ENCODE results near the gene LRSAM1.

LRSAM1 gene

GRCh38 chr9:127405344-127406125, 45.8 kb upstream of the LRSAM1 start:
- no peak for ATAC-seq
- TF ChIP-seq ZNF8 (CRISPR knock-in tag; IDR thresholded peaks at IDR 0.05) (no peak), POU6F1 (CRISPR knock-in tag; IDR thresholded peaks at IDR 0.05; ENCODE audit: borderline replicate concordance, low read depth) (no peak), ESRRG (CRISPR knock-in tag; IDR thresholded peaks at IDR 0.05) (no peak), PPARA (CRISPR knock-in tag; IDR thresholded peaks at IDR 0.05; ENCODE audit: borderline replicate concordance) (no peak), ZFP30 (CRISPR knock-in tag; IDR thresholded peaks at IDR 0.05) (no peak), SNAI2 (CRISPR knock-in tag; IDR thresholded peaks at IDR 0.05) (no peak), ZFP3 (CRISPR knock-in tag; IDR thresholded peaks at IDR 0.05) (no peak), ZNF70 (CRISPR knock-in tag; IDR thresholded peaks at IDR 0.05) (no peak), ARNTL (CRISPR knock-in tag; IDR thresholded peaks at IDR 0.05; ENCODE audit: borderline replicate concordance, low read depth) (no peak)

GRCh38 chr9:127406799-127407491, 44.4 kb upstream of the LRSAM1 start:
- TF ChIP-seq RARB (CRISPR knock-in tag; IDR thresholded peaks at IDR 0.05) (no peak), GLIS3 (CRISPR knock-in tag; IDR thresholded peaks at IDR 0.05) (no peak), ISL1 (CRISPR knock-in tag; IDR thresholded peaks at IDR 0.05) (no peak)
- no peak; the same call in 2 of the 3 replicates for ATAC-seq

GRCh38 chr9:127407492-127407843, 43.8 kb upstream of the LRSAM1 start:
- TF ChIP-seq PATZ1 (CRISPR knock-in tag; IDR thresholded peaks at IDR 0.05; ENCODE audit: borderline replicate concordance) (no peak), ESRRG (CRISPR knock-in tag; IDR thresholded peaks at IDR 0.05) (no peak), RARB (CRISPR knock-in tag; IDR thresholded peaks at IDR 0.05) (no peak), CSDC2 (CRISPR knock-in tag; IDR thresholded peaks at IDR 0.05) (no peak), BACH2 (CRISPR knock-in tag; IDR thresholded peaks at IDR 0.05; ENCODE audit: borderline replicate concordance) (no peak), TSHZ2 (CRISPR knock-in tag; IDR thresholded peaks at IDR 0.05) (no peak), POU6F1 (CRISPR knock-in tag; IDR thresholded peaks at IDR 0.05; ENCODE audit: borderline replicate concordance, low read depth) (no peak), CSRNP3 (CRISPR knock-in tag; IDR thresholded peaks at IDR 0.05) (no peak), ZNF565 (CRISPR knock-in tag; conservative IDR thresholded peaks at IDR 0.05; ENCODE audit: low read depth) (no peak), TCF4 (CRISPR knock-in tag; IDR thresholded peaks at IDR 0.05; ENCODE audit: borderline replicate concordance) (no peak), ZFP30 (CRISPR knock-in tag; IDR thresholded peaks at IDR 0.05) (no peak), ZNF8 (CRISPR knock-in tag; IDR thresholded peaks at IDR 0.05) (no peak), TOX (CRISPR knock-in tag; IDR thresholded peaks at IDR 0.05; ENCODE audit: borderline replicate concordance) (no peak), ZFP3 (CRISPR knock-in tag; IDR thresholded peaks at IDR 0.05) (no peak), GLIS3 (CRISPR knock-in tag; IDR thresholded peaks at IDR 0.05) (no peak), ZC3H10 (CRISPR knock-in tag; IDR thresholded peaks at IDR 0.05) (no peak), OSR1 (CRISPR knock-in tag; IDR thresholded peaks at IDR 0.05) (no peak), PPARA (CRISPR knock-in tag; IDR thresholded peaks at IDR 0.05; ENCODE audit: borderline replicate concordance) (no peak), SNAI2 (CRISPR knock-in tag; IDR thresholded peaks at IDR 0.05) (no peak), ARNTL (CRISPR knock-in tag; IDR thresholded peaks at IDR 0.05; ENCODE audit: borderline replicate concordance, low read depth) (no peak)
- no peak; the same call in 2 of the 3 replicates for ATAC-seq

All from SK-N-SH treated with all-trans-retinoic acid at 6 μM for 48 hours (cell line).